Endothelial cell of umbilical vein (primary cell): ENCODE results near the gene TRAF7. TPM values are rescaled to one million over a fixed set of nuclear protein-coding genes. Genes with fewer than 3 reads are reported as not detected.

Source experiments
- BruUV-seq: library from RNA; stranded (reverse); fragments of 400-500 nt; replicated peaks from 2 replicates; lab custom pipeline; 2021; lab: Mats Ljungman, UMichigan
- CTCF ChIA-PET: fragments of 300-600, 350-600 bp; sonication (Branson Sonifier 250); formaldehyde crosslinking; loops from one replicate; lab custom pipeline; 2021; ENCODE audit warnings: antibody characterized with exemption, inconsistent platforms; lab: Charles Lee
- POLR2A ChIA-PET: fragments of 300-600, 350-600 bp; sonication (Branson Sonifier 250); formaldehyde crosslinking; loops from one replicate; lab custom pipeline; 2021; ENCODE audit warnings: antibody characterized with exemption, inconsistent platforms; lab: Charles Lee
- DNase-seq: peaks from one replicate; pipeline ENCODE4 v3.0.0-alpha.2; 2011; ENCODE audit warnings: low read depth, low spot score
- FAIRE-seq: peaks from 2 replicates; lab custom pipeline; 2011; peaks lifted over from hg19 to GRCh38; lab: Jason Lieb, UNC
- H2AFZ ChIP-seq: 2 replicates; pipeline ENCODE4 v1.6.0; 2012; ENCODE audit warnings: low read depth, low read length, control low read depth, inconsistent platforms
- H3K27ac ChIP-seq: 2 replicates; pipeline ENCODE4 v1.5.1; 2011; ENCODE audit warnings: low read depth, mild to moderate bottlenecking, control low read depth, low read length, moderate library complexity; ENCODE audit not compliant: insufficient read depth
- H3K27me3 ChIP-seq, 2 experiments: 2 replicates each; pipeline versions ENCODE4 v1.6.0 to v1.6.1; 2011; ENCODE audit warnings: low read length in 2 of 2, mixed read lengths in 1 of 2; ENCODE audit not compliant: control insufficient read depth in 2 of 2, insufficient read depth in 2 of 2
- H3K36me3 ChIP-seq, 2 experiments: 2 replicates in 1 of 2; 3 replicates in 1 of 2; pipeline ENCODE4 v1.5.1; 2011; ENCODE audit warnings: low read length in 2 of 2, mild to moderate bottlenecking in 1 of 2, moderate library complexity in 1 of 2; ENCODE audit not compliant: control insufficient read depth in 2 of 2, insufficient read depth in 2 of 2; ENCODE audit errors: extremely low read depth in 1 of 2
- H3K4me1 ChIP-seq: 3 replicates; pipeline ENCODE4 v1.5.1; 2011; ENCODE audit warnings: mild to moderate bottlenecking, low read length; ENCODE audit not compliant: control insufficient read depth, insufficient read depth; ENCODE audit errors: extremely low read depth
- H3K4me2 ChIP-seq: 2 replicates; pipeline ENCODE4 v1.6.1; 2011; ENCODE audit warnings: low read length, control low read depth, mixed read lengths; ENCODE audit not compliant: insufficient read depth
- H3K4me3 ChIP-seq, 3 experiments: fragments of 200-600 bp in 1 of 3; sonication (generic), shearing (Covaris generic) in 1 of 3; replicated peaks in 1 of 3; 2 replicates each; pipeline ENCODE4 v1.5.1; 2011 to 2016; ENCODE audit warnings: control low read depth in 3 of 3, low read length in 3 of 3, mild to moderate bottlenecking in 2 of 3, inconsistent platforms in 1 of 3, low read depth in 1 of 3, moderate library complexity in 1 of 3; ENCODE audit not compliant: insufficient read depth in 1 of 3
- H3K79me2 ChIP-seq: 2 replicates; pipeline ENCODE4 v1.6.0; 2012; ENCODE audit warnings: low read length, inconsistent platforms; ENCODE audit not compliant: control insufficient read depth, insufficient read depth
- H3K9ac ChIP-seq: replicated peaks from 2 replicates; pipeline ENCODE3; 2011; ENCODE audit warnings: low read length, control low read depth; ENCODE audit not compliant: insufficient read depth; ENCODE audit errors: extremely low read depth
- H3K9me1 ChIP-seq: replicated peaks from 3 replicates; pipeline ENCODE4 v1.6.0; 2011; ENCODE audit warnings: mild to moderate bottlenecking, low read length; ENCODE audit not compliant: control insufficient read depth, insufficient read depth; ENCODE audit errors: extremely low read depth
- H3K9me3 ChIP-seq: replicated peaks from 2 replicates; pipeline ENCODE4 v1.5.1; 2012; ENCODE audit warnings: low read length, inconsistent platforms; ENCODE audit not compliant: control insufficient read depth, insufficient read depth
- H4K20me1 ChIP-seq: replicated peaks from 2 replicates; pipeline ENCODE3; 2011; ENCODE audit warnings: mild to moderate bottlenecking, low read length; ENCODE audit not compliant: control insufficient read depth, insufficient read depth; ENCODE audit errors: extremely low read depth
- EZH2 ChIP-seq: IDR thresholded peaks from 2 replicates; pipeline ENCODE4 v1.6.1; 2012; ENCODE audit warnings: borderline replicate concordance, low read depth, mild to moderate bottlenecking, moderate library complexity, low read length, inconsistent platforms; ENCODE audit not compliant: severe bottlenecking
- FOS ChIP-seq: IDR thresholded peaks from 2 replicates; pipeline ENCODE4 v1.6.1; 2011; ENCODE audit warnings: mild to moderate bottlenecking, low read length, moderate library complexity, borderline replicate concordance; ENCODE audit not compliant: insufficient read depth
- GATA2 ChIP-seq: IDR thresholded peaks from 2 replicates; pipeline ENCODE4 v1.7.0; 2011; ENCODE audit warnings: low read depth, mild to moderate bottlenecking, moderate library complexity, mixed read lengths, low read length; ENCODE audit not compliant: insufficient read length, insufficient read depth
- JUN ChIP-seq: IDR thresholded peaks from 2 replicates; pipeline ENCODE4 v1.6.1; 2011; ENCODE audit warnings: borderline replicate concordance, low read depth; ENCODE audit not compliant: insufficient read length, insufficient read depth
- MAX ChIP-seq: IDR thresholded peaks from 2 replicates; pipeline ENCODE4 v1.6.1; 2011; ENCODE audit not compliant: insufficient read depth, insufficient read length
- MYC ChIP-seq: IDR thresholded peaks from one replicate; pipeline ENCODE4 v1.6.1; 2011; ENCODE audit warnings: mild to moderate bottlenecking, low read depth, low read length
- POLR2A ChIP-seq: IDR thresholded peaks from 2 replicates; pipeline ENCODE4 v1.6.1; 2012; ENCODE audit warnings: low read depth, mild to moderate bottlenecking, control low read depth, low read length
- POLR2AphosphoS5 ChIP-seq: IDR thresholded peaks from 2 replicates; pipeline ENCODE4 v1.6.1; 2012; ENCODE audit warnings: low read depth, mild to moderate bottlenecking, control low read depth, low read length, moderate library complexity; ENCODE audit not compliant: insufficient read depth
- dilution Hi-C: fragments of 300-500 bp; cut with MboI; formaldehyde crosslinking; loops from one replicate; pipeline ENCODE4 v1.15.0; 2019; ENCODE audit warnings: low sequenced_read_pairs; ENCODE audit not compliant: extremely low pct_ligation_motif_present
- intact Hi-C: fragments of 100-400 bp; cut with micrococcal nuclease; formaldehyde crosslinking; loops from one replicate; pipeline ENCODE4 v1.10.0; 2022
- polyA plus RNA-seq, 4 experiments: library from polyadenylated mRNA; depleted of rRNA in 3 of 4; stranded (reverse) in 3 of 4; unstranded in 1 of 4; fragments of >200 nt; gene quantifications; 2 replicates each; pipeline versions ENCODE4 v1.2.1 to v1.2.3, GENCODE V29; 2011 to 2012; ENCODE audit warnings: missing spikeins in 1 of 4
- total RNA-seq: library from RNA; stranded (reverse); gene quantifications from 2 replicates; pipeline ENCODE4 v1.2.3, GENCODE V29; 2021
- TF ChIP-seq, protein P1 (sequence below), 2 donors: IDR thresholded peaks; 1 replicate in 1 of 2; 2 replicates in 1 of 2; pipeline ENCODE4 v1.5.1; 2011; ENCODE audit warnings: low read length in 2 of 2, mild to moderate bottlenecking in 2 of 2, moderate library complexity in 2 of 2, control low read depth in 1 of 2, inconsistent platforms in 1 of 2, low read depth in 1 of 2; ENCODE audit not compliant: insufficient read depth in 1 of 2; ENCODE audit errors: extremely low read depth in 1 of 2

Gene TRAF7
- total and polyA plus RNA-seq, 2 donors (not counting 3 experiments of a cell fraction or from before 2014, with no cell fraction given), result 141 to 175 TPM

DNA sequence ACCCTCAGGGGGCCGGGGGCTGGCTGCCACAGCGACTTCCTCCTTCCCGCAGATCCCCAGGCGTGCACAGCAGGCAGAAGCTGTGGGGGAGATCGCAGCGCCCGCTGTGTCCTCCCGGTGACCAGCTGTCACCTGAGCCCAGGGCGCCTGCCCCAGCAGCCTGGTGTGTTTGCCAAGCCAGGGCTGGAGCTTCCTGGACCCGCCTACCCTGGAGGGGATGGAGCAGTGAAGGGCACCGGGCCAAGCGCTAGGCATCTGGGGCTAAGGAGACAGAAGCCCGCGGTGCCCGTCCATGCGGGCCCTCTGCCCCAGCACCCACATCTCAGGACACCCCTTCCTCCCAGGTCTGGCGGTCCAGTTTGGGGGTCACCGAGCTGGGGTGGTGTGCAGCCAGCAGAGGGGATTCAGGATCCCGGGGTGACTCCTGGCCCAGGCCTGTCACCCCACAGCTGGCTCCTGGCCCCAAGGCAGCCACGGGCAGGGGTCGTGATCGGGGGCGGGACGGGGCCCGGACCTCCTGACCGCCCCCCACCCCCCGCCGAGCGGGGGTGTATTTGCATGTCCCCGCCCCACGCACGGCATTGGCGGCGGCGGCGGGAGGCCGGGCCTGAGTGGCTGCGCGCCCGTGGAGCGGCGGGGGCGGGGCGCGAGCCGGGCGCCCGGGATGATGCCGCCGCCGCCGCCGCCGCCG is 7.5 kb upstream of the TRAF7 start, which contains the start of gene RAB26:
Gene RAB26, plus strand, starts transcription at position 645 of the 691 bp plus-strand sequence. CDS start 159 bp downstream, outside the sequence.
- Histone ChIP-seq H3K27ac (no peak within 1 kb of the TSS), H3K27me3 (no peaks in the 10 kb centered on the region), H3K4me2 (peak within 1 kb of the TSS; percentile 31), H3K4me1 (peaks cover 23% of the 10 kb centered on the region), H3K9me1 (no peaks in the 10 kb centered on the region), H3K79me2 (peaks cover 19% of the 10 kb centered on the region), H3K9ac (no peak within 1 kb of the TSS), H3K36me3 (peaks cover 2 to 7% of the 10 kb centered on the region in 2 experiments), H2AFZ (peak within 1 kb of the TSS; percentile 65), H4K20me1 (no peaks in the 10 kb centered on the region), H3K4me3 (peak within 1 kb of the TSS; percentile 10 to 32 (median 13)), H3K9me3 (no peaks in the 10 kb centered on the region)
- TF ChIP-seq, protein P1, sequence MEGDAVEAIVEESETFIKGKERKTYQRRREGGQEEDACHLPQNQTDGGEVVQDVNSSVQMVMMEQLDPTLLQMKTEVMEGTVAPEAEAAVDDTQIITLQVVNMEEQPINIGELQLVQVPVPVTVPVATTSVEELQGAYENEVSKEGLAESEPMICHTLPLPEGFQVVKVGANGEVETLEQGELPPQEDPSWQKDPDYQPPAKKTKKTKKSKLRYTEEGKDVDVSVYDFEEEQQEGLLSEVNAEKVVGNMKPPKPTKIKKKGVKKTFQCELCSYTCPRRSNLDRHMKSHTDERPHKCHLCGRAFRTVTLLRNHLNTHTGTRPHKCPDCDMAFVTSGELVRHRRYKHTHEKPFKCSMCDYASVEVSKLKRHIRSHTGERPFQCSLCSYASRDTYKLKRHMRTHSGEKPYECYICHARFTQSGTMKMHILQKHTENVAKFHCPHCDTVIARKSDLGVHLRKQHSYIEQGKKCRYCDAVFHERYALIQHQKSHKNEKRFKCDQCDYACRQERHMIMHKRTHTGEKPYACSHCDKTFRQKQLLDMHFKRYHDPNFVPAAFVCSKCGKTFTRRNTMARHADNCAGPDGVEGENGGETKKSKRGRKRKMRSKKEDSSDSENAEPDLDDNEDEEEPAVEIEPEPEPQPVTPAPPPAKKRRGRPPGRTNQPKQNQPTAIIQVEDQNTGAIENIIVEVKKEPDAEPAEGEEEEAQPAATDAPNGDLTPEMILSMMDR (IDR thresholded peaks at IDR 0.05; ENCODE audit: extremely low read depth in 1 of 2, insufficient read depth in 1 of 2, low read depth in 1 of 2, low read length in 2 of 2), result no peak
- TF ChIP-seq JUN, result no peak
- no peak for TF ChIP-seq EZH2
- TF ChIP-seq POLR2A, result no peak
- TF ChIP-seq POLR2AphosphoS5, result no peak
- TF ChIP-seq MAX, result no peak
- no peak for TF ChIP-seq MYC
- no peak for TF ChIP-seq GATA2
- TF ChIP-seq FOS, result no peak
- FAIRE-seq, result peak; percentile 94
- peak; percentile 46 for DNase-seq
- ChIA-PET CTCF (interaction anchor here (1.0 to 3.3 kb wide), 6 partner anchors 8 to 144 kb away, joined by 3 to 14 read pairs (median 4); no protein-coding TSS in a partner anchor), POLR2A (interaction anchor here (0.5 to 4.8 kb wide), 4 partner anchors 7 to 1822 kb away, joined by 4 to 24 read pairs (median 4); partner anchors contain the start of genes ECI1, RPS2 and TRAF7)
- dilution Hi-C loops, result no loop called here
- intact Hi-C loops, result no loop called here
- no TSS peak for BruUV-seq
